ENCODE results near the gene UST. TPM values are rescaled to one million over a fixed set of nuclear protein-coding genes. Genes with fewer than 3 reads are reported as not detected.

The UST gene
- total RNA-seq, 1 donor from 2014 or later: 17.1 TPM

DNA sequence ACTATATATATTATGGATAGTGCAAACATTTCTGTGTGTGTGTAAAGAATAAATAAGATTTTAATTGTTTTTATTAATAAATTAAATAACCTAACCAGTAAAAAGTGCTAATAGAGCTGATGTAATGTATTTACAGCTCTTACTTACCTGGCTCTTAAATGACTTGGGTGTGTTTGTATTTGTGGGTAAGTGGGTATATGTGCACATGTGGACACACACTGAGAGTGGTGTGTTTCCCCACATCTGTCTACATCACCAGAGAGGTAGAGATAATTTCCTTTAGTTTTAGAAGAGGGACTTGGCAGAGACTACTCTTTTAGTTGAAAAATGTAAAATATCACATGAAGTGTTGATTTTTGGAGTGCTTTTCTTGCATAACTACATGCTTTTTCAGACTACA is 76.0 kb downstream of the UST start:
- no peaks in the 10 kb centered on the region for H3K36me3 Mint-ChIP-seq (ENCODE audit: low read depth)

DNA sequence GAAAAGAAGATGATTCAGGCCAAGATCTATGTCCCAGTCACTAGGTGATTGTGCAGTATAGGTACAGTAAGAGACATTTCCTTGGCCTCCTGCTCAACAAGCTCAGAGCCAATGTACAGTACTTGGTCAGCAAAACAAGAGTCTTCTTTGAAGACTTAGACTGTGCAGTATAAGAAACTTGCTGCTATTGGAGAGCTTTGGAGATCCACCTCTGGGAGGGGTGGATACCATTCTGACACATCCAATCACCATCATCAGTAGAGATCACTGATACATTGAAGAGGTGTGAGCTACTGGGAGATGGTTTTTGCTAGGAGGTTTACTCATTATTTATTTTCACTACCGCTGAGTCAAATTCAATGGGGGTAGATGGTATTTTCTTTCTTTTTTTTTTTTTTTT is 77.5 kb downstream of the UST start:
- H3K9me3 Mint-ChIP-seq (ENCODE audit: low read depth): peaks cover 4% of the 10 kb centered on the region
- TF ChIP-seq, protein P1, sequence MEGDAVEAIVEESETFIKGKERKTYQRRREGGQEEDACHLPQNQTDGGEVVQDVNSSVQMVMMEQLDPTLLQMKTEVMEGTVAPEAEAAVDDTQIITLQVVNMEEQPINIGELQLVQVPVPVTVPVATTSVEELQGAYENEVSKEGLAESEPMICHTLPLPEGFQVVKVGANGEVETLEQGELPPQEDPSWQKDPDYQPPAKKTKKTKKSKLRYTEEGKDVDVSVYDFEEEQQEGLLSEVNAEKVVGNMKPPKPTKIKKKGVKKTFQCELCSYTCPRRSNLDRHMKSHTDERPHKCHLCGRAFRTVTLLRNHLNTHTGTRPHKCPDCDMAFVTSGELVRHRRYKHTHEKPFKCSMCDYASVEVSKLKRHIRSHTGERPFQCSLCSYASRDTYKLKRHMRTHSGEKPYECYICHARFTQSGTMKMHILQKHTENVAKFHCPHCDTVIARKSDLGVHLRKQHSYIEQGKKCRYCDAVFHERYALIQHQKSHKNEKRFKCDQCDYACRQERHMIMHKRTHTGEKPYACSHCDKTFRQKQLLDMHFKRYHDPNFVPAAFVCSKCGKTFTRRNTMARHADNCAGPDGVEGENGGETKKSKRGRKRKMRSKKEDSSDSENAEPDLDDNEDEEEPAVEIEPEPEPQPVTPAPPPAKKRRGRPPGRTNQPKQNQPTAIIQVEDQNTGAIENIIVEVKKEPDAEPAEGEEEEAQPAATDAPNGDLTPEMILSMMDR (IDR thresholded peaks at IDR 0.05): no peak
- no peak overlapping the region for H3K4me3 Mint-ChIP-seq (ENCODE audit: unreplicated experiment)
- no peaks in the 10 kb centered on the region for H3K27me3 Mint-ChIP-seq (ENCODE audit: low read depth)
- no peaks in the 10 kb centered on the region for H3K36me3 Mint-ChIP-seq (ENCODE audit: low read depth)
- H3K27ac Mint-ChIP-seq (ENCODE audit: unreplicated experiment): no peak overlapping the region
- no peak for DNase-seq (ENCODE audit: low spot score)
- peaks cover 19% of the 10 kb centered on the region for H3K4me1 Mint-ChIP-seq (ENCODE audit: low read depth)

More for the DNA sequence above, 76.0 kb downstream of the UST start:
- Mint-ChIP-seq H3K9me3 (ENCODE audit: low read depth) (peaks cover 4% of the 10 kb centered on the region), H3K4me3 (ENCODE audit: unreplicated experiment) (no peak overlapping the region), H3K27me3 (ENCODE audit: low read depth) (no peaks in the 10 kb centered on the region), H3K4me1 (ENCODE audit: low read depth) (peaks cover 29% of the 10 kb centered on the region), H3K27ac (ENCODE audit: unreplicated experiment) (no peak overlapping the region)
- no peak for DNase-seq (ENCODE audit: low spot score)
- TF ChIP-seq, protein P1 (IDR thresholded peaks at IDR 0.05): no peak

DNA sequence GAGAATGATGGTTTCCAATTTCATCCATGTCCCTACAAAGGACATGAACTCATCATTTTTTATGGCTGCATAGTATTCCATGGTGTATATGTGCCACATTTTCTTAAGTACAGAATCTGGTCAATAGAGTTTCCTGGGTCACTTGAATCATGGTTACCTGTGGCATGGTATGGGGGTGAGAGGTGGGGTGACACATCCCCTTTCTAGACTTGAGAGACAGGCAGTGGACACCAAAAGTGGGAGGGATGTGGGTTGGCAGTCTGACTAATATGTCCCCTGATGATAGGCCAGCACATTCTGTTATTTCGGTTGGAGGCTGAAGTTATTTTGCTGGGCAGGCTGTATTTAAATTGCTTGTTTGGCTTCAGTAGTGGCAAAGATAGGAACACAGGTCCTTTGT is 78.1 kb downstream of the UST start:
- no peak overlapping the region for H3K27ac Mint-ChIP-seq (ENCODE audit: unreplicated experiment)
- H3K4me1 Mint-ChIP-seq (ENCODE audit: low read depth): peaks cover 23% of the 10 kb centered on the region
- TF ChIP-seq, protein P1 (IDR thresholded peaks at IDR 0.05): no peak
- DNase-seq (ENCODE audit: low spot score): no peak
- H3K4me3 Mint-ChIP-seq (ENCODE audit: unreplicated experiment): no peak overlapping the region
- peaks cover 4% of the 10 kb centered on the region for H3K9me3 Mint-ChIP-seq (ENCODE audit: low read depth)
- no peaks in the 10 kb centered on the region for H3K27me3 Mint-ChIP-seq (ENCODE audit: low read depth)
- H3K36me3 Mint-ChIP-seq (ENCODE audit: low read depth): no peaks in the 10 kb centered on the region

DNA sequence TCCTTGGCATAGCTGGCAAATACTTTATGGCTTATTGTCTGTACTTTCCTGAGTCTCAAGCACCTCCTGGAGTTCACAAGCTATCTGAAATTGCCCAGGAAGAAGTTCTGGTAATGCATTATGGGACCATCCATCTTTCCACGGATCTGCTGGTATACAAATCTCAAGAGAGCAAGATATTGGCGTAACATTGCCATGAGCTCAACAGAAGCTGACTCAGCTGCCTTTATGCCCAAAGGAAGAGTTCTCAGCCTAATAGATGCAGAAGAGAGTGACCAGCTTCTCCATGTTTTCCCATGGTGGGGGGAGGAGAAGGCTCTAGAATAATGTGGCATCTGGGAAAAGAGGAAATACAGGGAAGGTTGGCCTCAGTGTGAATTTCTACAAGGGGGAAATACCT is 78.7 kb downstream of the UST start:
- Mint-ChIP-seq H3K9me3 (ENCODE audit: low read depth) (peaks cover 4% of the 10 kb centered on the region), H3K27me3 (ENCODE audit: low read depth) (no peaks in the 10 kb centered on the region), H3K4me1 (ENCODE audit: low read depth) (peaks cover 29% of the 10 kb centered on the region), H3K27ac (ENCODE audit: unreplicated experiment) (no peak overlapping the region), H3K36me3 (ENCODE audit: low read depth) (no peaks in the 10 kb centered on the region), H3K4me3 (ENCODE audit: unreplicated experiment) (no peak overlapping the region)
- no peak for DNase-seq (ENCODE audit: low spot score)
- TF ChIP-seq, protein P1 (IDR thresholded peaks at IDR 0.05): no peak

DNA sequence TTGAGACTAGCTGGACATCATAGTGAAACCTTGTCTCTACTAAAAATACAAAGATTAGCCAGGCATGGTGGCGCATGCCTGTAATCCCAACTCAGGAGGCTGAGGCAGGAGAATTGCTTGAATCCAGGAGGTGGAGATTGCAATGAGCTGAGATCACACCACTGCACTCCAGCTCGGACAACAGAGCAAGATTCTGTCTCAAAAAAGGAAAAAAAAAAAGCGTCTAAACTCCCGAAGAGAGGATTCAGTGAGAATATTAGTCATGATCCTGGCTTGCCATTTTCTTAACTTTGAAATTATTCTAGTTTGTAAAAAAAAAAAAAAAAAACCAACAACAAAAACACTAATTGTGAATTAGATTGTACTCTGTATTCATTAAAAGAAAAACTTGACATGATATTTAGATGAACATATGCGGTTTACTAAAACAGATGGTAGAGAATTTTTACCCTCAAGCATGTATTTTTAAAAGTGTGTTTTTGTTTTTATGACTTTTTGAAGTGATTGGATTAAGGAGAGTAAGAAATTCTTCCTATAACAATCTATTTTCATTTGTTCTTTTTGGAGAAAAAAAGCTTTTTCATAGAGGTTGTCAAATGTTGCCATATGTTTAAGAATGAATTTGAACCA is 80.7 kb downstream of the UST start:
- Mint-ChIP-seq H3K9me3 (ENCODE audit: low read depth) (peaks cover 4% of the 10 kb centered on the region), H3K4me1 (ENCODE audit: low read depth) (peaks cover 47% of the 10 kb centered on the region), H3K27me3 (ENCODE audit: low read depth) (no peaks in the 10 kb centered on the region), H3K4me3 (ENCODE audit: unreplicated experiment) (no peak overlapping the region), H3K36me3 (ENCODE audit: low read depth) (no peaks in the 10 kb centered on the region), H3K27ac (ENCODE audit: unreplicated experiment) (peak overlapping the region; percentile 36)
- TF ChIP-seq, protein P1 (IDR thresholded peaks at IDR 0.05): no peak
- no peak for DNase-seq (ENCODE audit: low spot score)
